ENCODE results near the gene RFTN1. TPM values are rescaled to one million over a fixed set of nuclear protein-coding genes. Genes with fewer than 3 reads are reported as not detected.

The RFTN1 gene
- total and polyA plus RNA-seq, 2 donors (not counting 3 experiments of a cell fraction or from before 2014, with no cell fraction given) = 40.3 to 43.3 TPM

DNA sequence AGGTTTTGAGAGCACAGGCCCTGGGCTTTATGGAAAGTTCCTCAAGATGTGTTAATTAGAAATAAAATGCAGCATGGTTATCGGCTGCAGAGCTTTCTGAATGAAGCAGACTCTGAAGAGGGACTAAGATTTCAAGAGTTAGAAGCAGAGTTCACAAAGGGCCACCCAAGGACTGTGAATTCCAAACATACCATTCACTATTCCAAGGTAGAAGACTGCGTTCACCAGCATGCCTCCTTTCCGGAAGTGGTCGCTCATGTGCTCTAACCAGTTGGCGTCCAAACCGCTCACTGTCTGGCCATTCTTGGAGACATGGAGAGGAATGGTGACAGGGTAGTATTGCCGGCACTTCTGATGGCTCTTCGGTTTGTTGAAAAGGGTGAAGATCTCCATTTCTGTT, 143.6 kb downstream of the RFTN1 start:
- Histone ChIP-seq H2AFZ (ENCODE audit: low read depth, low read length) (no peak overlapping the region), H3K9me3 (replicated peaks; ENCODE audit: control insufficient read depth, insufficient read depth, low read length) (no peaks in the 10 kb centered on the region), H3K4me2 (ENCODE audit: insufficient read depth, low read length) (no peak overlapping the region), H3K9ac (replicated peaks; ENCODE audit: extremely low read depth, insufficient read depth, low read length) (no peak overlapping the region), H3K9me1 (replicated peaks; ENCODE audit: control insufficient read depth, extremely low read depth, insufficient read depth, low read length) (no peaks in the 10 kb centered on the region), H3K27me3 (ENCODE audit: control insufficient read depth in 2 of 2, insufficient read depth in 2 of 2, low read length in 2 of 2) (no peaks in the 10 kb centered on the region), H3K27ac (ENCODE audit: insufficient read depth, low read depth, low read length) (no peak overlapping the region), H3K36me3 (ENCODE audit: control insufficient read depth in 2 of 2, extremely low read depth in 1 of 2, insufficient read depth in 2 of 2, low read length in 2 of 2) (peaks cover 2 to 8% of the 10 kb centered on the region in 2 experiments), H3K79me2 (ENCODE audit: control insufficient read depth, insufficient read depth, low read length) (no peaks in the 10 kb centered on the region), H3K4me3 (replicated peaks in 1 of 3; ENCODE audit: insufficient read depth in 1 of 3, low read depth in 1 of 3, low read length in 3 of 3) (no peak overlapping the region), H3K4me1 (ENCODE audit: control insufficient read depth, extremely low read depth, insufficient read depth, low read length) (no peaks in the 10 kb centered on the region), H4K20me1 (replicated peaks; ENCODE audit: control insufficient read depth, extremely low read depth, insufficient read depth, low read length) (no peaks in the 10 kb centered on the region)
- DNase-seq (ENCODE audit: low read depth, low spot score) = no peak
- TF ChIP-seq POLR2A (IDR thresholded peaks at IDR 0.05; ENCODE audit: low read depth, low read length) = no peak
- no peak for TF ChIP-seq FOS (IDR thresholded peaks at IDR 0.05; ENCODE audit: borderline replicate concordance, insufficient read depth, low read length)
- TF ChIP-seq POLR2AphosphoS5 (IDR thresholded peaks at IDR 0.05; ENCODE audit: insufficient read depth, low read depth, low read length) = no peak
- no peak for TF ChIP-seq GATA2 (IDR thresholded peaks at IDR 0.05; ENCODE audit: insufficient read depth, insufficient read length, low read depth, low read length)
- TF ChIP-seq CTCF (IDR thresholded peaks at IDR 0.05; ENCODE audit: extremely low read depth in 1 of 2, insufficient read depth in 1 of 2, low read depth in 1 of 2, low read length in 2 of 2) = no peak
- TF ChIP-seq MYC (IDR thresholded peaks at IDR 0.05; ENCODE audit: low read depth, low read length) = no peak
- TF ChIP-seq, protein P1, sequence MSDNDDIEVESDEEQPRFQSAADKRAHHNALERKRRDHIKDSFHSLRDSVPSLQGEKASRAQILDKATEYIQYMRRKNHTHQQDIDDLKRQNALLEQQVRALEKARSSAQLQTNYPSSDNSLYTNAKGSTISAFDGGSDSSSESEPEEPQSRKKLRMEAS (IDR thresholded peaks at IDR 0.05; ENCODE audit: insufficient read depth, insufficient read length) = no peak
- no TSS peak for BruUV-seq (replicated peaks)
- intact Hi-C loops (cut with micrococcal nuclease) (loop anchor here (5.0 kb wide), 1 partner anchor 147 kb away; no protein-coding TSS in a partner anchor), dilution Hi-C loops (cut with MboI; ENCODE audit: extremely low pct_ligation_motif_present, low sequenced_read_pairs) (no loop called here)
- ChIA-PET CTCF (no interaction called here), POLR2A (no interaction called here)
- FAIRE-seq = no peak
